Nephron (organoid): ENCODE measurements around the gene DLG4.
"Not testable (repeated sequence)": the region's sequence is repeated elsewhere in the genome, so short reads cannot be mapped to it uniquely, and the experiment has no call there.

Experiments
- H3K27ac Mint-ChIP-seq, 3 experiments: 2 replicates each; pipeline ENCODE4 v1.8.0; 2020; ENCODE audit warnings: mixed read lengths in 3 of 3, mild to moderate bottlenecking in 2 of 3, moderate library complexity in 1 of 3
- H3K27me3 Mint-ChIP-seq: 2 replicates; pipeline ENCODE4 v1.8.0; 2021; ENCODE audit warnings: low read depth, mild to moderate bottlenecking, moderate library complexity, mixed read lengths
- H3K36me3 Mint-ChIP-seq: 2 replicates; pipeline ENCODE4 v1.8.0; 2020; ENCODE audit warnings: low read depth, mixed read lengths
- H3K4me1 Mint-ChIP-seq: 2 replicates; pipeline ENCODE4 v1.8.0; 2020; ENCODE audit warnings: mixed read lengths
- H3K4me3 Mint-ChIP-seq, 3 experiments: 2 replicates each; pipeline ENCODE4 v1.8.0; 2020; ENCODE audit warnings: mild to moderate bottlenecking in 3 of 3, mixed read lengths in 3 of 3, moderate library complexity in 2 of 3
- H3K9me3 Mint-ChIP-seq: 2 replicates; pipeline ENCODE4 v1.8.0; 2020; ENCODE audit warnings: mixed read lengths
- CTCF ChIP-seq, 3 experiments: fragments of 200-600 bp; sonication (generic); IDR thresholded peaks; one replicate each; pipeline ENCODE4 v1.5.0; 2021; ENCODE audit warnings: antibody characterized with exemption in 3 of 3; ENCODE audit not compliant: unreplicated experiment in 3 of 3

DLG4 gene

GRCh38 chr17:7173687-7174602 lies 45.7 kb downstream of the DLG4 start:
- no peak overlapping the region for H3K4me3 Mint-ChIP-seq
- no peaks in the 10 kb centered on the region for H3K27me3 Mint-ChIP-seq
- H3K27ac Mint-ChIP-seq = no peak overlapping the region
- peak in 1 of 3 experiments; percentile 23 for TF ChIP-seq CTCF (IDR thresholded peaks at IDR 0.05; ENCODE audit: unreplicated experiment in 3 of 3)
- H3K36me3 Mint-ChIP-seq = peaks cover 19% of the 10 kb centered on the region
- no peaks in the 10 kb centered on the region for H3K4me1 Mint-ChIP-seq
- H3K9me3 Mint-ChIP-seq = peaks cover 17% of the 10 kb centered on the region

DNA sequence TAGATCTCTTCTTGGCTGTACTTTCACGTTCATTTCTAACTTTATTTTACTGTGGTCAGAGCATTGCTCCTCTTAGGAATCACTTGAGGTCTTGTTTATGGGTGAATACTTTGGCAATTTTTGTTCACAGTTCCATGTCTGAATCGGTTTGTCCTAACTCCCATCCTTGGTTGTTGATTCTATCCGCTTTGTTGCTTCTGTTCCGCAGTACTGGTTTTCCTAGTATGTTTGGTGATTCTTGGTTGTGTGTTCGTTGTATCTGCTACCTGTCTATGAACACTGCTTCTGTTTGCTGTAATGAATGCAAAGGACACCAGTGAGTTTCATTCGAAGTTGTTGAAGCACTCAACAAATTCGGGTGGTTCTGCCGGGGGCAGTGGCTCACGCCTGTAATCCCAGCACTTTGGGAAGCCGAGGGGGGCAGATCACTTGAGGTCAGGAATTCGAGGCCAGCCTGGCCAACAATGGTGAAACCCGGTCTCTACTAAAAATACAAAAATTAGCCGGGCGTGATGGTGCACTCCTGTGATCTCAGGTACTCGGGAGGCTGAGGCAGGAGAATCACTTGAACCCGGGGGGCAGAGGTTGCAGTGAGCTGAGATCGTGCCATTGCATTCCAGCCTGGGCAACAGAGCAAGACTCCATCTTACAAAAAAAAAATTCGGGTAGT lies 47.0 kb downstream of the DLG4 start:
- H3K9me3 Mint-ChIP-seq = peaks cover 17% of the 10 kb centered on the region
- peaks cover 21% of the 10 kb centered on the region for H3K36me3 Mint-ChIP-seq
- H3K4me1 Mint-ChIP-seq, H3K27ac Mint-ChIP-seq, H3K27me3 Mint-ChIP-seq, H3K4me3 Mint-ChIP-seq: not testable (repeated sequence)

- H3K9me3 Mint-ChIP-seq = peaks cover 17% of the 10 kb centered on the region
- not testable (repeated sequence) for H3K4me3 Mint-ChIP-seq
Observed at GRCh38 chr17:7169565-7169908, 50.1 kb downstream of the DLG4 start.

DNA sequence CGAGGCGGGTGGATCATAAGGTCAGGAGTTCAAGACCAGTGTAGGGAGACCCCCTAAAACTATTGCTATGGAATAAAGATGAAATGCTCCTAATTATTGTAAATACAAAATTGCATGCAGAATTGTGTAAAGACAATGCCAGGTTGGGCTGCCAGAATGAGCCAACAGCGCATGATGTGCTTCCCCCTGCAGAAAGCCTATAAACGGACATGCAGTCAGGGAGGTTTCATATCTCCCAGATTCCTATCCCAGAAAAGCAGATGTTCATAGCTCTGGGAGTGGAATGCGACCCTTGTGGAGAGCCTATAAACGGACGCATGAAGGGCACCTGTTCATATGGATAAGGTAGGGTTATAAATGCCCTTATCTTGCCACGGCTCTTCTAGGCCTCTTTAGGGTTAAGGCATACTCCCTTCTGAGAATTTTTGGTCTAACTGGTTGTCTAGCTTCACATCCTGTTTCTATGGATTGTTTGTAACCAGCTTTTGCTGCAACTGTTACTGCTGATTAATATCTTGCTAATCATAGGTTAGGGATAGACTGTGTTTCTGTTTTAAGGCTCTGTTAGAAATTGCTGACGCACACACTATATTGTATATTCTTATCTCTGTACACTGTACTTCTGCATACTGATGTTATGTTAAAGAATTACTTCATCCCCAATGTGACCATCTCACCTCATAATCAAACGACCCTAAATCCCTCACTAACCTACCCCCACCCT lies 50.6 kb downstream of the DLG4 start:
- H3K27me3 Mint-ChIP-seq, H3K4me3 Mint-ChIP-seq, H3K4me1 Mint-ChIP-seq, H3K27ac Mint-ChIP-seq: not testable (repeated sequence)
- Mint-ChIP-seq H3K9me3 (peaks cover 17% of the 10 kb centered on the region), H3K36me3 (peaks cover 21% of the 10 kb centered on the region)

More at GRCh38 chr17:7169565-7169908, 50.1 kb downstream of the DLG4 start:
- H3K27ac Mint-ChIP-seq, H3K27me3 Mint-ChIP-seq, H3K4me1 Mint-ChIP-seq: not testable (repeated sequence)
- peaks cover 21% of the 10 kb centered on the region for H3K36me3 Mint-ChIP-seq

DNA sequence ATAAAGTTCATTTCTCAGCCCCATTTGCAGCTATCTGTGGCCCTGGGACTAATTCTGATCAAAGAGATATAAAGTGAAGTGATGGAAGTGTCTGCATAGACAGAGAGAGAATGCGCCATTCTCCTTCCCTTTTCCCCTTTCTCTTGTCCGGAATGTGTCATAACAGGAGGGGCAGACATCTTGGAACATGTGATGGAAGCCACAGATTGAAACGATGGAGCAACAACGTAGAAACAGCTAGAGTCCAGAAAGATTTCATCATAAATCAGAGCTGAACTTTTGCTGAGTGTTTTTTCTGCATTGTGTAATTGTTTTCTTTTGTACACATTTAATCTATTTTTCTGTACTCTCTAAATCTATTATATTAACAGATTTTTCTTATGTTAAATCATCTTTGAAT lies 51.8 kb downstream of the DLG4 start:
- peaks cover 21% of the 10 kb centered on the region for H3K36me3 Mint-ChIP-seq
- H3K4me3 Mint-ChIP-seq = no peak overlapping the region
- no peak overlapping the region for H3K27ac Mint-ChIP-seq
- TF ChIP-seq CTCF (IDR thresholded peaks at IDR 0.05; ENCODE audit: unreplicated experiment in 3 of 3) = no peak
- H3K9me3 Mint-ChIP-seq = peaks cover 17% of the 10 kb centered on the region
- H3K27me3 Mint-ChIP-seq = peaks cover 6% of the 10 kb centered on the region
- H3K4me1 Mint-ChIP-seq = no peaks in the 10 kb centered on the region

DNA sequence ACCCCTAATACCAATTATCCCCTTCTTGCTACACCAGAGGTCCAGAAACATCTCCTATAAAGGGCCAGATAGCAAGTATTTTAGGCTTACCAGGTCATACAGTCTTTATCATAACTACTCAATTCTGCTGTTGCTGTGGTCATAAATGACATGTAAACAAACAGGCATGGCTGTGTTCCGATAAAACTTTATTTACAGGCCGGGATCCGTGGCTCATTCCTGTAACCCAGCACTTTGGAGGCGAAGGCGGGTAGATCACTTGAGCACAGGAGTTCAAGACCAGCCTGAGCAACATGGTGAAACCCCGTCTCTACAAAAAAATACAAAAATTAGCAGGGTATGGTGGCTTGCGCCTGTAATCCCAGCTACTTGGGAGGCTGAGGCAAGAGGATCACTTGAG lies 52.8 kb downstream of the DLG4 start:
- Mint-ChIP-seq H3K27ac (no peak overlapping the region), H3K36me3 (peaks cover 15% of the 10 kb centered on the region), H3K9me3 (peaks cover 13% of the 10 kb centered on the region), H3K4me1 (no peaks in the 10 kb centered on the region), H3K27me3 (peaks cover 7% of the 10 kb centered on the region), H3K4me3 (no peak overlapping the region)
- no peak for TF ChIP-seq CTCF (IDR thresholded peaks at IDR 0.05; ENCODE audit: unreplicated experiment in 3 of 3)

- not testable (repeated sequence) for H3K4me1 Mint-ChIP-seq, H3K27ac Mint-ChIP-seq, H3K36me3 Mint-ChIP-seq
Observed at GRCh38 chr17:7159571-7159970, 60.1 kb downstream of the DLG4 start.

GRCh38 chr17:7158424-7158823 lies 61.2 kb downstream of the DLG4 start:
- H3K27me3 Mint-ChIP-seq = peaks cover 12% of the 10 kb centered on the region
- not testable (repeated sequence) for H3K27ac Mint-ChIP-seq, H3K4me3 Mint-ChIP-seq, H3K9me3 Mint-ChIP-seq, H3K4me1 Mint-ChIP-seq, H3K36me3 Mint-ChIP-seq

More at GRCh38 chr17:7159571-7159970, 60.1 kb downstream of the DLG4 start:
- not testable (repeated sequence) for H3K4me3 Mint-ChIP-seq, H3K9me3 Mint-ChIP-seq
- H3K27me3 Mint-ChIP-seq = peaks cover 12% of the 10 kb centered on the region
